Measurements from ENCODE around the gene ZC3HAV1.

The ZC3HAV1 gene

DNA sequence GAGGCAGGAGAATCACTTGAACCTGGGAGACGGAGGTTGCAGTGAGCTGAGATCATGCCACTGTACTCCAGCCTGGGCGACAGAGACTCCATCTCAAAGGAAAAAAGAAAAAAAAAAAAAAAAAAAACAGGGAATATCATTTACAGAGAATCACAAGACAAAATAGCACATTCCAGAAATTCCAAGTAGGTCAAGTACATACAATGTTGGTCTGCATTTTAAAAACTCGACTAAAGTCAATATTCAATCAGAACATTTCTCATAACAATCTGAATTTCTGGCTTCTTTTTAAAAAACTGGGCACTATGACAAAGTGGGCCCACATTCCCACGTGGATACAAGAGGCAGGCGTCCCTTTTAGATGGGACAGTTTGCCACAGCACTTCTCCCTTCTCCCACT lies 86.4 kb downstream of the ZC3HAV1 start:
- DNase-seq (ENCODE audit: low read depth in 2 of 2): no peak

DNA sequence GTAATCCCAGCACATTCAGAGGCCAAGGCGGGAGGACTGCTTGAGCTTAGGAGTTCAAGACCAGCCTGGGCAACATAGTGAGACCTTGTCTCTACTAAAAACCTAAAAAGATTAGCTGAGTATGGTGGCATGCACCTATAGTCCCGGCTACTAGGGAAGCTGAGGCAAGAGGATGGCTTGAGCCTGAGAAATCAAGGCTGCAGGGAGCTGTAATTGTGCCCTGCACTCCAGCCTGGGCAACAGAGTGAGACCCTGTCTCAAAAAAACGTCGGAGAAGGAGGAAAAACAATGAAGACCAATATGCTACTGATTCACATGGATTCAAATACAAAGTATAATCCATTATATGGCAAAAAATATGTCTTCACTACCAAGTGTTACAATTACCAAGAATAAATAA lies 87.2 kb downstream of the ZC3HAV1 start:
- no peak for DNase-seq (ENCODE audit: low read depth in 2 of 2)

DNA sequence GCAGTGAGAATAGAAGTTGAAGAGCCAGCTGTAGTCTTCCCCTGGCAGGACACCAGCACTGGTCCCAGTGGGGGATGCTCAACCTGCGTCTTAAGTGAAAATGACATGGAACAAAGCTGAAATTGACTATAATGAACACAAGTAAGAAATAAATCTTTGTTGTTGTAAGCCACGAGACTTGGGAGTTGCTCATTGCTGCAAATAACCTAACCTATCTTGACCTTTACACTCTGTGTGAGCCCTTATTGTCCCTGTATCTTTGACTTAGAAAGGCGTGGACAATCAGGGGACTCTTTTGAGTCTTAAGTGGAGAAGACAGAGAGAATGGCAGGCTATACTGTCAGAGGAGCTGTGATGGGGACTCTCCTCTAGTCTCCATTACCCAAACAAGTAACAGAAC lies 90.6 kb downstream of the ZC3HAV1 start:
- no peak for DNase-seq (ENCODE audit: low read depth in 2 of 2)

DNA sequence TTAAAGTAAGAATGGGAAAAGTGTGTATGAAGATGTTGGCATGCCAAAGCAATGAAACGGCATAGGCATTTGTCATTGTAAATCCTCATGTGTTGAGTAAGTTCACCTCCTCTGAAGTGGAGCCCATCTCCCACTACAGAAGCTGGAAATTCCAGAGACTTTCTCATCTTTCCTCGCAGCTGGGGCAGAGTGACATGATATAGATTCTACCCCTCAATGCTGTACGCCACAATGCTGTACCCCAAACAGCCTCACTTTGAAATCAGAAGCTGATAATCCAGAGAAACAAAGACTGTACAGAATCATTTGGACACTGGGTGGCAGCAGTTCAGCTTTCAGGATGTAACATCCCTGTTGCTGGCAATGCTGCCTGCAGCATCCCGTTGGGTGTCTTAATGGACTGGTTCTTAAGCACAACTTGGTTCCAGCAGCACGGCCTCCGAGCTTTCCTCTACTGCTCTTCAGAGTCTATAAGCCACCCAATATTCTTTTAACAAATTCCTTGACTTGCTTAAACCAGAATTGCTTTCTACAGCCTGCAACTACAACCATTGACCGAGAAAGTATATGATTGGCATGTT lies 92.5 kb downstream of the ZC3HAV1 start:
- peak; percentile 17 to 32 for DNase-seq (ENCODE audit: low read depth in 2 of 2)

DNA sequence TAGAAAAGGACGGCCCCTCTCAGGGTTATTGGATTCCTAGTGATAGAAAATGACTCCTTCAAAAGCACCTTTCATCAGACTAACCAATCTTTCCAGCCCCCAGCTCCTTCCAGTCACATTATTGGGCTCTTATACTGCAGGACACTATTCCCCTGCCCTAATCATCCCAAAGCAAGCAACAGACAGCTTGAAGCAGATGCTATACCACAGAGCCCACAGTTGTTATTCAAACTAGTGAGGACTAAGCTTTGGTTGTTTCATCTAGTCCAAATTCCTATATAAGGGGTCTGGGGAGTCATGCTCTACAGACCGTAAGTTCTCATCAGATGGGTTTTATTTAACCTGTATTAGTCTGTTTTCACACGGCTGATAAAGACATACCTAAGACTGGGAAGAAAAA lies 98.1 kb downstream of the ZC3HAV1 start:
- DNase-seq (ENCODE audit: low read depth in 2 of 2): no peak

DNA sequence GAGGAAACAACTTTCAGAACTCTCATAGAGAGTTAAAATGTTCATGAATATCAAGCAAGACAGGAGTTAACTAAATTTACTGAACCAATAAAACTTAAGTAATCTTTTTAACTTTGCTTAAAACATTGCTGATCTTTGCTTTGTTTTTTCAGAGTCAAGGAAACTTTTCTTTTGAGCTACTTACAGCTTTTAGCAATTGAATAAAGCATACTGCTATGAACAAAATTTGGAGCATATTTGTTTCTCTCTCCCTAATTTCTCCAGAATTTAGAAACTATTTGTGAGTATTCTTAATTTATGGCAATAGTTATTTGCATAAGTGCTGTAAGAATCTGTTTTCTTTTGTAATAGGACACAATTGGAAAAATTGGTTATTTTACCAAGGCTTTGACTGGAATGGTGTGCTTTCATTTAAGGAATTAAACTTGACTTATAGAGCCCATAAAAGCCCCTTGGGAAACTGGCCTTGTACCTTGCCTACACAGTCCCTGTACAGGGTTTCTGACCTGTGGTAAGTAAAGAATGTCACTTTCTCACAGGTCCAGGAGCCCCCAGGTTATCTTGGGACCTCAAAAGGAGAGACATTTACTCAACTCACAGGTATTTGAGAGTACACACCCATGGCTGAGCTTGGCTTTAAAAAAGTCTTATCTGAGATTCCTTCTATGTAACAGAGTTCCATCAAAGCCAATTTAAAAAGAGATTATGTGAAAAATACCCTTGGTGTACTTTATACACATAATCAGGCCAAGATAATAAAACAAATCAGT lies 105.0 kb downstream of the ZC3HAV1 start:
- no peak for DNase-seq (ENCODE audit: low read depth in 2 of 2)

DNA sequence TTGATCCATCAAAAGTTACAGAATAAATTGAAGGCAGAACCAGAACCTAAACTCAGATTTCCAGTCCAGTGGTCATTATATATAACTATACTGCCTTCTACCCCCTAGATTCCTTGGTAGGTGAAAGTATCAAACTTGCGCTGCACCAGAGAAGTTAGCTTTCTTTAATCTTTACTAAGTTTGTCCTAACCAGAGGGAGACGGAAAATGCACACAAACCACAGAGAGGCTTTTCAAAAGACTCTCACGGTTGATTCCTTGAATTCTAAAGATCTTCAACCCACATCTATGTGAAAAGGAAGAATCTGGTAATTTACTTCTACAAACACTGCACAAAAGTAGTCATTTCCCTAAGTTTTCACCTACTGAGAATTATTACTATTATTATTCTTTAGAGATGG lies 110.1 kb downstream of the ZC3HAV1 start:
- no peak for DNase-seq (ENCODE audit: low read depth in 2 of 2)
